ENCODE results near the gene UFC1. TPM values are rescaled to one million over a fixed set of nuclear protein-coding genes. Genes with fewer than 3 reads are reported as not detected.
A peak's percentile ranks its signal among the peaks of the same experiment; 100 is the strongest.

Gene UFC1
- total RNA-seq, 4 donors from 2014 or later: 68.3 to 79.9 (median 76.7) TPM

- intact Hi-C loops (cut with DNase I): no loop called here
- peak within 1 kb of the TSS; percentile 90 to 99 (median 97) for H3K27ac ChIP-seq
- H3K9me3 ChIP-seq: no peaks in the 10 kb centered on the region
- H3K4me3 ChIP-seq: peak within 1 kb of the TSS; percentile 58 to 89 (median 80)
- DNase-seq: peak; percentile 93
- TF ChIP-seq CTCF (IDR thresholded peaks at IDR 0.05) (peak in 2 of 6 experiments; percentile 12 to 13), POLR2A (IDR thresholded peaks at IDR 0.05) (peak in 2 of 4 donors; percentile 51 to 88)
- no peaks in the 10 kb centered on the region for H3K27me3 ChIP-seq
- peaks cover 43 to 91% (median 80%) of the 10 kb centered on the region in 3 donors for H3K4me1 ChIP-seq
- H3K36me3 ChIP-seq: peaks cover 8 to 38% (median 9%) of the 10 kb centered on the region in 3 donors
- 1 to 5% methylated on average over 21 to 31 of the region's 53 CpGs for WGBS, 2 donors
Observed at GRCh38 chr1:161201836-161202712, 48.3 kb downstream of the UFC1 start, which contains the start of gene NDUFS2. TSS of gene NDUFS2 (plus strand) at chr1:161202367. CDS start at chr1:161202386, 19 bp downstream.

GRCh38 chr1:161206411-161207140 lies 52.8 kb downstream of the UFC1 start:
- Histone ChIP-seq H3K27me3 (no peaks in the 10 kb centered on the region), H3K4me1 (peaks cover 8 to 83% (median 40%) of the 10 kb centered on the region in 3 donors), H3K27ac (peak overlapping the region; percentile 37 to 99 (median 89)), H3K4me3 (peak overlapping the region in 2 of 4 donors; percentile 15 to 29), H3K36me3 (peaks cover 25 to 83% (median 35%) of the 10 kb centered on the region in 3 donors), H3K9me3 (no peaks in the 10 kb centered on the region)
- TF ChIP-seq POLR2A (IDR thresholded peaks at IDR 0.05): no peak
- TF ChIP-seq CTCF (IDR thresholded peaks at IDR 0.05): no peak
- 73 to 75% methylated on average over 11 of the region's 12 CpGs for WGBS, 2 donors
- no peak for DNase-seq
- intact Hi-C loops (cut with DNase I): no loop called here

- 60 to 76% methylated on average over 4 to 5 of the region's 8 CpGs for WGBS, 2 donors
- Histone ChIP-seq H3K27ac (peak overlapping the region; percentile 37 to 99 (median 89)), H3K4me1 (peaks cover 6 to 79% (median 39%) of the 10 kb centered on the region in 3 donors), H3K9me3 (no peaks in the 10 kb centered on the region), H3K27me3 (no peaks in the 10 kb centered on the region), H3K4me3 (peak overlapping the region in 3 of 4 donors; percentile 9 to 29 (median 15)), H3K36me3 (peaks cover 28 to 89% (median 41%) of the 10 kb centered on the region in 3 donors)
- intact Hi-C loops (cut with DNase I): no loop called here
- no peak for DNase-seq
- peak in 2 of 4 donors; percentile 33 to 49 for TF ChIP-seq POLR2A (IDR thresholded peaks at IDR 0.05)
- no peak for TF ChIP-seq CTCF (IDR thresholded peaks at IDR 0.05)
Observed at GRCh38 chr1:161207173-161207572, 53.4 kb downstream of the UFC1 start.

Small RNA genes lying within 50 kb of the gene (small RNA-seq; reads per million reads assigned to genes)
- gene RF01225: 0 reads per million in 4 donors

Other genes with a start within 250 kb of the UFC1 start
- not detected for gene ITLN2, start 199.2 kb upstream of the UFC1 start, total RNA-seq
- gene F11R, start 132.8 kb upstream of the UFC1 start, total RNA-seq: 100 to 1,000 TPM in 1 of 4 donors, 10 to 100 TPM in 3; 84.9 to 108 (median 94.2) TPM
- gene TSTD1, start 115.0 kb upstream of the UFC1 start, total RNA-seq: 10 to 100 TPM; 69.3 to 99.0 (median 91.4) TPM
- gene USF1, start 108.0 kb upstream of the UFC1 start, total RNA-seq: 10 to 100 TPM; 35.9 to 55.7 (median 49.4) TPM
- 10 to 100 TPM in 2 of 4 donors, 1 to 10 TPM in 2; 2.9 to 13.5 (median 7.4) TPM for gene ARHGAP30, start 84.1 kb upstream of the UFC1 start, total RNA-seq
- 100 to 1,000 TPM in 2 of 4 donors, 10 to 100 TPM in 2; 52.7 to 161 (median 96.2) TPM for gene NECTIN4, start 64.4 kb upstream of the UFC1 start, total RNA-seq
- gene KLHDC9, start 55.6 kb upstream of the UFC1 start, total RNA-seq: 1 to 10 TPM in 3 of 4 donors, under 1 TPM in 1; 0.31 to 2.7 (median 1.7) TPM
- gene PFDN2, start 35.9 kb upstream of the UFC1 start, total RNA-seq: 10 to 100 TPM; 27.0 to 59.2 (median 45.3) TPM
- gene NIT1, start 35.9 kb upstream of the UFC1 start, total RNA-seq: 10 to 100 TPM; 16.9 to 28.6 (median 22.1) TPM
- gene DEDD, start 21.3 kb upstream of the UFC1 start, total RNA-seq: 10 to 100 TPM; 16.6 to 32.8 (median 27.2) TPM
- 10 to 100 TPM; 12.1 to 20.4 (median 17.0) TPM for gene USP21, start 5.5 kb downstream of the UFC1 start, total RNA-seq
- 10 to 100 TPM in 2 of 4 donors, 1 to 10 TPM in 2; 5.8 to 28.8 (median 11.7) TPM for gene PPOX, start 12.4 kb downstream of the UFC1 start, total RNA-seq
- gene B4GALT3, start 23.5 kb downstream of the UFC1 start, total RNA-seq: 10 to 100 TPM; 16.1 to 29.9 (median 18.1) TPM
- gene ADAMTS4, start 45.1 kb downstream of the UFC1 start, total RNA-seq: 1 to 10 TPM; 1.3 to 2.6 (median 1.8) TPM
- 100 to 1,000 TPM in 2 of 4 donors, 10 to 100 TPM in 2; 77.7 to 140 (median 93.7) TPM for gene NDUFS2, start 48.4 kb downstream of the UFC1 start, total RNA-seq
- 10 to 100 TPM in 2 of 4 donors, 1 to 10 TPM in 2; 1.6 to 50.4 (median 25.4) TPM for gene FCER1G, start 61.3 kb downstream of the UFC1 start, total RNA-seq
- not detected for gene APOA2, start 69.7 kb downstream of the UFC1 start, total RNA-seq
- gene TOMM40L, start 72.1 kb downstream of the UFC1 start, total RNA-seq: 10 to 100 TPM in 2 of 4 donors, 1 to 10 TPM in 2; 7.6 to 23.9 (median 10.2) TPM
- gene NR1I3, start 84.2 kb downstream of the UFC1 start, total RNA-seq: not detected
- gene PCP4L1, start 104.8 kb downstream of the UFC1 start, total RNA-seq: 10 to 100 TPM in 2 of 4 donors, 1 to 10 TPM in 2; 6.9 to 52.7 (median 9.6) TPM
- 1 to 10 TPM in 2 of 4 donors, under 1 TPM in 2; 0.75 to 1.4 (median 1.1) TPM for gene MPZ, start 156.0 kb downstream of the UFC1 start, total RNA-seq
- gene SDHC, start 160.4 kb downstream of the UFC1 start, total RNA-seq: 100 to 1,000 TPM in 2 of 4 donors, 10 to 100 TPM in 2; 32.2 to 138 (median 70.1) TPM
- not detected for gene CFAP126, start 213.9 kb downstream of the UFC1 start, total RNA-seq

Measured in esophagus squamous epithelium (tissue), 5 donors.